ENCODE data around the gene GAB2.

DNA sequence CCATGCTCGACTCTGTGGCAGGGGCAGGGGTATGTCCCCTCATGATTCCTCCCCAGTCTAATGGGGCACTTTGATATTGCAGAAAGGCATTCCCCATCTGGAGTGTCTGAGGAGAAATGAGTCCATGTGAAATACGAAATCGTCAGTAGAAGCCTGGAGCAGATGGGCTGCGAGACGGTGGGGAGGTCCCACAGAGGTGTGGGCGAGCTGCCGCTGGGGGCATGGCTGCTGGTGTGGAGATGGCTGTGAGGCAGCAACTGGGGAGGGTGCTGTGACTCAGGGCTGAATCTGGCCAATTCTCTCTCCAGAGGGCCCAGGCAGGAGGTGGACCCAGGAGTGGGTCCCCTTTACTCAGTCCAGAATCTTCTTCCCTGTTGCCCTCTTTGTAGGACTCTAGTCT is 240.4 kb downstream of the GAB2 start:
- TF ChIP-seq POLR2A (IDR thresholded peaks at IDR 0.05; ENCODE audit: low read length): no peak
- no peak for TF ChIP-seq GATA1 (IDR thresholded peaks at IDR 0.05; ENCODE audit: low read depth, low read length)

Measured in erythroblast (primary cell).